ENCODE data around the gene BCAS3.

BCAS3 gene

GRCh38 chr17:61384692-61385576, 707.3 kb downstream of the BCAS3 start:
- no peak for DNase-seq (ENCODE audit: low spot score)

GRCh38 chr17:61385577-61386236, 708.1 kb downstream of the BCAS3 start:
- no peak for DNase-seq (ENCODE audit: low spot score)

DNA sequence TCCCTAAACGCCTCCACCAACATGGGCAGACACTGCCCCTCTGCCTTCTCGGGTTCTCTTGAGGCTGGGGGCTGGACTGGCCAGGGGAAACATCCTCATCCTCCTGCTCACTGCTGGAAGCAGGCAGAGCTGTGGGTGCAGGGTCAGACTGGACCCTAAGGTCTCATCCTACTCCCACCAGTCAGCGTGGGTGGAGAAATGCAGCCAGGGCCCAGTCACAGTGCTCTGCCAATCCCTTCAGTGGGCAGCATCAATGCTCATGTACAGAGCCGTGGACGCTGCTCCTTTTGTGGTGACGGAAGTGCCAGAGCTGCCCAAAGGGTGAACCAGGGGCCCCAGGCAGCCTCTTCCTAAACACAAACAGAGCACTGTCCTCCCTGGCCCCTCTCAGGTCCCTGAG, 708.6 kb downstream of the BCAS3 start:
- DNase-seq (ENCODE audit: low spot score) = no peak

- DNase-seq (ENCODE audit: low spot score) = no peak
These were observed 709.4 kb downstream of the BCAS3 start for GRCh38 chr17:61387011-61387410.

- DNase-seq (ENCODE audit: low spot score) = no peak
These were observed 710.1 kb downstream of the BCAS3 start for GRCh38 chr17:61387511-61388305.

GRCh38 chr17:61388561-61389356, 711.1 kb downstream of the BCAS3 start:
- DNase-seq (ENCODE audit: low spot score) = no peak

DNA sequence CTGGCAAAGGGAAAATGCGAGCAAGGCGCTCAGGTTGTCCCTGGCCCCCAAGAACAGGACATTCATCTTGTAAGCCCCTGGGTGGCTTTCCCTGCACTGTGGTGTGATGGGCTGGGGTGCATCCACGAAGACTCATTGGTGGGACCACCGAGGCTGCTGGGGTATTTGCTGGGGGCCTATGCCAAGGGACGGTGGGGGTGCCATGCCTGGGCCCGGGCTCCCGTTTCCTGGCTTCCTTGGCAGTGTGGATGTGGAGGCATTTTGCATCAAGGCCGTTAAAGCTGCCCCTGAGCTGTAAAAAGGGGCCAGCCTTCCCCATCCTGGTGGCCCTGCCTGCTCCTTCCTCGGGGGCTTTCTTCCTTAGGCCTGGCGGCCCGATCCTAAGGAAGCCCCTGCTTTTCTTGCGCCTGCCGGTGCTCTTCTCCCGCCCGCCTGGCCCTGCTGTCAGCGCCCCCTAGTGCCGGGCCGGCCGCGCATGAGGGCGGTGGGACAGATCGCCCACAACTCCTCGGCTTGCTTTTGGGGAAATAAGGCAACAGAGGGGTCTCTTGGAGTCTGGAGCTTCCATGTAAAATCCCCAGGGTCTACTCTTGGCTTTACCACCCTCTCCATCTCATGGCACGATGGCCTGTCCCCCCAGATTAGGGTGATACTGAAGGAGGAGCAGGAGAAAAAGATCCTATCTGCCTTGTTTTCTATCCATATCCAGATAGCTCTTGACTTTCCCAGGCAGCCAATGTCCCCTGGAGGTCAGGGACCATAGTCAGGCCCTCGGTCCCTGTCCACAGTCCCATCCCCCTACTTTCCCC, 712.2 kb downstream of the BCAS3 start:
- peak; percentile 22 for DNase-seq (ENCODE audit: low spot score)

GRCh38 chr17:61390479-61390791, 712.8 kb downstream of the BCAS3 start:
- no peak for DNase-seq (ENCODE audit: low spot score)

GRCh38 chr17:61391595-61392291, 714.1 kb downstream of the BCAS3 start:
- DNase-seq (ENCODE audit: low spot score) = no peak

GRCh38 chr17:61392679-61393078, 715.0 kb downstream of the BCAS3 start:
- no peak for DNase-seq (ENCODE audit: low spot score)

- no peak for DNase-seq (ENCODE audit: low spot score)
These were observed 715.9 kb downstream of the BCAS3 start for GRCh38 chr17:61393550-61393903.

DNA sequence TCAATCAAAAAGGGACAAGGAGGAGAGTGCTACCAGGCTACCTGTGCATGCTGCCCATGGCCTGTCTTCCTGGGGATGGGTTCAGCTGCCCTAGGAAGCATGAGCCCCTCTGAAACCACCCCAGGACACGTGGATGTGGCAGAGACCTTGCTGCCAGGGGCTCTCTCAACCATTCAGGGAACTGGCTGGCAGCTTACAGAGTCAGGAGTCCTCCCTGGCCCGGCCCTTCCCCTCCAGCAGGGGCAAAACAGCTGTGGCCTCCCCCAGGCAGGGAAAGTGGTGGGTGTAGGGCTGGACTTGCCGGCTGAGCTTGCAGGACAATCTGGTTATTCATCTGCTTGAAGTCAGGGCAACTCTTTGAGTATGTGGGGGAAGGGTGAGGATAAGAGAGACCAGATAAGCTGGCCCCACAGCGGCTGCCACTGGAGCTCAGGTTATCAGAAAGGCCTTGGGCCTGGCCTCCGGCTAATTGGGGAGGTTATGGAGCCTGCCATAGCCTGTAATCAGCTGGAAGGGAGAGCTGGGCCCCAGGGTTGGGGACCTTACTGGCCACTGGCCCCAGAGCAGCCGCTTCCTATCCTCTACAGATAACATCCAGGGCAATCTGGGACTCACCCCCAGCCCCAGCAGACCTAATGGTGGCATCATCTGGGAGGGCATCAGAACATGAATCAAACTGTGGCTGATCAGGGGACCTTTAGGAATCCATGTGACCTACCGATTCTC, 716.4 kb downstream of the BCAS3 start:
- no peak for DNase-seq (ENCODE audit: low spot score)

GRCh38 chr17:61394630-61395408, 717.2 kb downstream of the BCAS3 start:
- DNase-seq (ENCODE audit: low spot score) = no peak

GRCh38 chr17:61395409-61395982, 717.8 kb downstream of the BCAS3 start:
- DNase-seq (ENCODE audit: low spot score) = no peak

GRCh38 chr17:61395983-61396585, 718.4 kb downstream of the BCAS3 start:
- DNase-seq (ENCODE audit: low spot score) = no peak

DNA sequence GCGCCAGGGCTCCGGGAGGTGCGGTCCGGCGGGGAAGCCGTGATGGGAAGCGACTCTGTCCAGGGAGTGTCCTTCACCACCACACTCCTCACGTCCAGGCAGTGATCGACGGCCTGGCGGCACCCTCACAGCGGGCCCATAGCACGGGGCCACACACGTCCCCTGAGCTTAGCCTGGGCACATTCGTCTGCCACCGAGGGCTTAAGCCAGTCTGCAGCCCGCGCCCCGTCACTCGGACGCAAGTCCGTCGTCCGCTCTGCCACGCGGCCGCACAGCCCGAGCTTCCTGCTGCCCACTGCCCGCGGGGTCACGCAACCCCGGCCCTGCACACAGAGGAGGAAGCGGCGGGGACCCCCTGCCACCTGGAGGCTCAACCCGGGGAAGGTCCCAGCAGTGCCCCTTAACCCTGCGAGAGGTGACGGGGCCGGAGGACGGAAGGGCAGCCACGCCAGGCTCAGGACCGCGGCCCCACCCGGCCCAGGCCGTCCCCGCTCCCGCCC, 719.0 kb downstream of the BCAS3 start:
- no peak for DNase-seq (ENCODE audit: low spot score)

DNA sequence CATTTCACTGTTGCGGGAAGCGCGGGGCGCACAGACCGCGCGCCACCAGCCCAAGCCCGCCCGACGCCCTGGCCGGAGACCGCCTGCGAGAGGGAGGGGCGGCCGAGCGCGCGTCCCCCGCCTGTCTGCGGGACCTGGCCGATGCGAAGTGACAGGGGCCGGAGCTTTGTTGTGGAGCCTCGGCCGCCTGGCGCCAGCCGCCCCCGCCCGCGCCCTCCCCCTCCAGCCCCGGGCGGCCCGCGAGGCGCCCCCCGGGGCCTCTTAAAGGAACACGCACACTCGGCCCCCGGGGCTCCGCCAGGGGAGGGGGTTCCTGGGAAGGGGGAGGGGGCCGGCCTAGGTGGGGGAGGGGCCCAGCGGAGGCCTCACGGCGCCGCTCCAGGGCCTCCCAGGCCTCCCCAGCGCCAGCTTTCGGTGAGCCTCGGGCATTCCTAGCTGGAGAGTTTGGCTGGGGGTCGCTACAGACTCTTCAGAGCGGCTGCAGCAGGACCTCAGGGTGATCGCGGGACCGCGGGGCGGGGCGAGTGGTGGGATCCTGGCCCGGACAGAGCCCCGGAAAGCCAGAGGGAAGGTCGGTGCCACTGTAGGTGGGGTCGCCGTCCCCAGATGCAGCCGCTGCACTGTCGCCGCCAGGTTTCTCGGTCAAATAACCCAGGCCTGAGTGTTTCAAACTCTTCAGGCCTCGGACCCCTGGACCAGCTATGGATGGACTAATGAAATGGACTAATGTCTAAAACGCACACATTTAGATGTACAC, 719.6 kb downstream of the BCAS3 start:
- DNase-seq (ENCODE audit: low spot score) = no peak
